ENCODE measurements around the gene TDRD9. TPM values are rescaled to one million over a fixed set of nuclear protein-coding genes. Genes with fewer than 3 reads are reported as not detected.

The TDRD9 gene
- total and polyA plus RNA-seq, 2 of the 4 experiments (the other 2 are of a cell fraction) = 0.07 to 0.18 TPM

GRCh38 chr14:104009297-104009696 is 81.0 kb downstream of the TDRD9 start:
- Histone ChIP-seq H3K56ac (ENCODE audit: extremely low read depth, insufficient read depth, low read length) (no peak overlapping the region), H3K14ac (replicated peaks; ENCODE audit: low read depth, low read length) (no peak overlapping the region), H4K8ac (ENCODE audit: low read depth in 2 of 2, low read length in 2 of 2) (no peak overlapping the region), H3K4me1 (ENCODE audit: control insufficient read depth, insufficient read depth, low read length) (no peaks in the 10 kb centered on the region), H2BK120ac (ENCODE audit: low read depth, low read length) (no peak overlapping the region), H2BK5ac (ENCODE audit: low read depth, low read length, poor library complexity, severe bottlenecking) (no peak overlapping the region), H3K9ac (ENCODE audit: low read depth, low read length) (no peak overlapping the region), H4K91ac (ENCODE audit: insufficient read depth, low read depth, low read length) (no peak overlapping the region), H3K4me2 (ENCODE audit: low read depth, low read length) (no peak overlapping the region), H3K4me3 (ENCODE audit: insufficient read depth, low read depth, low read length) (no peak overlapping the region), H3K27me3 (ENCODE audit: control insufficient read depth, insufficient read depth, low read length) (no peaks in the 10 kb centered on the region), H3K79me1 (ENCODE audit: low read depth in 1 of 2, low read length in 2 of 2) (no peaks in the 10 kb centered on the region), H3K36me3 (ENCODE audit: control insufficient read depth, insufficient read depth, low read length) (no peaks in the 10 kb centered on the region), H2AK5ac (ENCODE audit: low read depth, low read length) (no peak overlapping the region), H3K9me3 (ENCODE audit: control insufficient read depth, insufficient read depth, low read length) (no peaks in the 10 kb centered on the region), H2BK15ac (ENCODE audit: low read depth, low read length) (no peak overlapping the region), H3K27ac (ENCODE audit: insufficient read depth, low read length) (no peak overlapping the region), H4K20me1 (ENCODE audit: insufficient read depth, low read length) (no peaks in the 10 kb centered on the region), H3K23ac (ENCODE audit: low read depth, low read length) (no peak overlapping the region), H3K9me1 (ENCODE audit: insufficient read depth, low read length) (no peaks in the 10 kb centered on the region), H3K18ac (ENCODE audit: low read depth, low read length) (no peak overlapping the region), H4K5ac (ENCODE audit: low read depth, low read length) (no peak overlapping the region), H2AK9ac (replicated peaks; ENCODE audit: low read depth, low read length, poor library complexity) (no peak overlapping the region), H2AFZ (replicated peaks; ENCODE audit: low read length, poor library complexity) (no peak overlapping the region), H2BK20ac (ENCODE audit: low read depth, low read length) (no peak overlapping the region), H3K4ac (ENCODE audit: low read depth, low read length) (no peak overlapping the region)
- dilution Hi-C loops (cut with HindIII; ENCODE audit: low sequenced_read_pairs, unreplicated experiment) (no loop called here), intact Hi-C loops (cut with micrococcal nuclease) (no loop called here), in situ Hi-C loops (cut with MboI; ENCODE audit: low sequenced_read_pairs) (no loop called here)
- BruUV-seq (replicated peaks) = no TSS peak
- peak; percentile 12 for DNase-seq
- ChIA-PET POLR2A (ENCODE audit: unreplicated experiment) (interaction anchor here (1.0 kb wide), 1 partner anchor 11 kb away, joined by 4 read pairs; no protein-coding TSS in a partner anchor), CTCF (no interaction called here)
- no CpG with 5 or more reads among the region's 1 CpG for WGBS, 2 experiments (ENCODE audit: extremely low coverage in 2 of 2, insufficient read length in 1 of 2)
- TF ChIP-seq ELK1 (IDR thresholded peaks at IDR 0.05; ENCODE audit: borderline replicate concordance, low read depth, low read length) = no peak
- no peak for TF ChIP-seq MAZ (IDR thresholded peaks at IDR 0.05; ENCODE audit: borderline replicate concordance, low read depth, low read length)
- no peak for TF ChIP-seq MAFK (IDR thresholded peaks at IDR 0.05; ENCODE audit: low read depth, low read length)
- no peak for TF ChIP-seq BHLHE40 (IDR thresholded peaks at IDR 0.05; ENCODE audit: low read depth, low read length)
- TF ChIP-seq RFX5 (IDR thresholded peaks at IDR 0.05; ENCODE audit: low read depth, low read length) = no peak
- TF ChIP-seq RCOR1 (IDR thresholded peaks at IDR 0.05; ENCODE audit: insufficient replicate concordance, low read length) = no peak
- TF ChIP-seq POLR2A (IDR thresholded peaks at IDR 0.05; ENCODE audit: low read depth, low read length) = no peak
- TF ChIP-seq CEBPB (IDR thresholded peaks at IDR 0.05; ENCODE audit: low read depth, low read length) = no peak
- no peak for TF ChIP-seq RAD21 (IDR thresholded peaks at IDR 0.05; ENCODE audit: low read length)
- TF ChIP-seq, protein P1, sequence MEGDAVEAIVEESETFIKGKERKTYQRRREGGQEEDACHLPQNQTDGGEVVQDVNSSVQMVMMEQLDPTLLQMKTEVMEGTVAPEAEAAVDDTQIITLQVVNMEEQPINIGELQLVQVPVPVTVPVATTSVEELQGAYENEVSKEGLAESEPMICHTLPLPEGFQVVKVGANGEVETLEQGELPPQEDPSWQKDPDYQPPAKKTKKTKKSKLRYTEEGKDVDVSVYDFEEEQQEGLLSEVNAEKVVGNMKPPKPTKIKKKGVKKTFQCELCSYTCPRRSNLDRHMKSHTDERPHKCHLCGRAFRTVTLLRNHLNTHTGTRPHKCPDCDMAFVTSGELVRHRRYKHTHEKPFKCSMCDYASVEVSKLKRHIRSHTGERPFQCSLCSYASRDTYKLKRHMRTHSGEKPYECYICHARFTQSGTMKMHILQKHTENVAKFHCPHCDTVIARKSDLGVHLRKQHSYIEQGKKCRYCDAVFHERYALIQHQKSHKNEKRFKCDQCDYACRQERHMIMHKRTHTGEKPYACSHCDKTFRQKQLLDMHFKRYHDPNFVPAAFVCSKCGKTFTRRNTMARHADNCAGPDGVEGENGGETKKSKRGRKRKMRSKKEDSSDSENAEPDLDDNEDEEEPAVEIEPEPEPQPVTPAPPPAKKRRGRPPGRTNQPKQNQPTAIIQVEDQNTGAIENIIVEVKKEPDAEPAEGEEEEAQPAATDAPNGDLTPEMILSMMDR (conservative IDR thresholded peaks at IDR 0.05; ENCODE audit: low read depth, low read length) = no peak
- no peak for TF ChIP-seq CHD1 (IDR thresholded peaks at IDR 0.05; ENCODE audit: low read depth, low read length)
- TF ChIP-seq MXI1 (IDR thresholded peaks at IDR 0.05; ENCODE audit: borderline replicate concordance, low read depth, low read length) = no peak
- TF ChIP-seq, protein P2, sequence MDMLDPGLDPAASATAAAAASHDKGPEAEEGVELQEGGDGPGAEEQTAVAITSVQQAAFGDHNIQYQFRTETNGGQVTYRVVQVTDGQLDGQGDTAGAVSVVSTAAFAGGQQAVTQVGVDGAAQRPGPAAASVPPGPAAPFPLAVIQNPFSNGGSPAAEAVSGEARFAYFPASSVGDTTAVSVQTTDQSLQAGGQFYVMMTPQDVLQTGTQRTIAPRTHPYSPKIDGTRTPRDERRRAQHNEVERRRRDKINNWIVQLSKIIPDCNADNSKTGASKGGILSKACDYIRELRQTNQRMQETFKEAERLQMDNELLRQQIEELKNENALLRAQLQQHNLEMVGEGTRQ (IDR thresholded peaks at IDR 0.05; ENCODE audit: low read depth, low read length) = no peak
- no peak for TF ChIP-seq SMC3 (IDR thresholded peaks at IDR 0.05; ENCODE audit: low read depth, low read length)
- no peak for TF ChIP-seq NFE2L2 (IDR thresholded peaks at IDR 0.05; ENCODE audit: low read depth, low read length)
- TF ChIP-seq FOS (IDR thresholded peaks at IDR 0.05; ENCODE audit: low read depth, low read length) = no peak
- no peak; the same call in 1 of the 2 replicates for ATAC-seq (ENCODE audit: low read depth)

Data from IMR-90 (cell line).